Rectal smooth muscle tissue (tissue), 1 donor: ENCODE results near the gene SLC22A2.
"Not testable (repeated sequence)": the region's sequence is repeated elsewhere in the genome, so short reads cannot be mapped to it uniquely, and the experiment has no call there.

ENCODE experiments used
- H3K27ac ChIP-seq: one replicate; pipeline ENCODE4 v1.7.0; 2013; ENCODE audit warnings: low read depth, low read length, inconsistent platforms
- H3K27me3 ChIP-seq: one replicate; pipeline ENCODE4 v1.7.0; 2013; ENCODE audit warnings: low read length; ENCODE audit not compliant: control insufficient read depth, insufficient read depth
- H3K36me3 ChIP-seq: one replicate; pipeline ENCODE4 v1.7.0; 2013; ENCODE audit warnings: low read length; ENCODE audit not compliant: control insufficient read depth, insufficient read depth
- H3K4me1 ChIP-seq: one replicate; pipeline ENCODE4 v1.7.0; 2013; ENCODE audit warnings: low read length; ENCODE audit not compliant: control insufficient read depth, insufficient read depth
- H3K4me3 ChIP-seq: one replicate; pipeline ENCODE4 v1.7.0; 2013; ENCODE audit warnings: low read length
- H3K9ac ChIP-seq: one replicate; pipeline ENCODE4 v1.7.0; 2013; ENCODE audit warnings: low read length

Gene SLC22A2

DNA sequence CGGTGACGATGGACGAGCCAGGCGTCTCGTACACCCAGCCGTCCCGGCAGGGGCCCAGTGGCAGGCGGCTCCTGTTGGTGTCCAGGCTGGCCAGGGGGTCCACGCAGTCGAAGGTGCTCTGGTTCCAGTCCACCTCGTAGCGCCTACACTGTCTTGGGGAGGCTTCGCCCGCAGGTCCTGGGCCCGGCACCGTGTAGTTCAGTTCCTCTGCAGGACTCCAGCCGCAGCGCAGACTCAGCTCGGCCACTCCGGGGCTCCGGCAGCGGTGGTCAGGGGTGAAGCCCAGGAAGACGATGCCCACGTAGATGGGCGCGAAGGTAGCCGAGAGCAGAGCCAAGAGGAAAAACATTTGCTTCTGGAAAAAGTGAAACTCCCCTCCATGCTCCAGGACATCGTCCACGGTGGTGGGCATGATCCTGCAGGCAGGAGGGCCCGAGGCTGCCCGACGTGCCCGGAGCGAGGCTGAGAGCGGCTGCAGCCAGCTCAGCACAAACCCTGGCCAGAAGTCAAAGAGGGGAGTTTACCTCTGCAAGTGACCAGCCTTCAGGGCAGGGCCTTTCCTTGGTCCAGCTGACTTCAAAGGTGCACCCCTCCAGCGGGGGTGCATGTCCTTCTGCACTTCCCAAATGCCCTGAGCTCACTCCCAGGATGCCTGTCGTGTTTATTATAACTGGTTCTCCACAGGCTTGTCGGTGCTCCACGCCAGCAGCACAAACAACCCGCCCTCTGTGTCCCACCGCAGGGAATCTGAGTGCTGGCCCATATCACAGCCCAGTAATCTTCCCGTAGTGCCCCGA, at the start of gene SLC22A2:
SLC22A2 (minus strand) TSS at position 476 of the 797 bp plus-strand sequence; CDS start at position 412, 64 bp downstream.
- no peak within 1 kb of the TSS for H3K9ac ChIP-seq
- H3K27ac ChIP-seq = peak within 1 kb of the TSS; percentile 72
- H3K4me1 ChIP-seq = peaks cover 19% of the 10 kb centered on the region
- H3K4me3 ChIP-seq = no peak within 1 kb of the TSS
- no peaks in the 10 kb centered on the region for H3K27me3 ChIP-seq
- no peaks in the 10 kb centered on the region for H3K36me3 ChIP-seq

DNA sequence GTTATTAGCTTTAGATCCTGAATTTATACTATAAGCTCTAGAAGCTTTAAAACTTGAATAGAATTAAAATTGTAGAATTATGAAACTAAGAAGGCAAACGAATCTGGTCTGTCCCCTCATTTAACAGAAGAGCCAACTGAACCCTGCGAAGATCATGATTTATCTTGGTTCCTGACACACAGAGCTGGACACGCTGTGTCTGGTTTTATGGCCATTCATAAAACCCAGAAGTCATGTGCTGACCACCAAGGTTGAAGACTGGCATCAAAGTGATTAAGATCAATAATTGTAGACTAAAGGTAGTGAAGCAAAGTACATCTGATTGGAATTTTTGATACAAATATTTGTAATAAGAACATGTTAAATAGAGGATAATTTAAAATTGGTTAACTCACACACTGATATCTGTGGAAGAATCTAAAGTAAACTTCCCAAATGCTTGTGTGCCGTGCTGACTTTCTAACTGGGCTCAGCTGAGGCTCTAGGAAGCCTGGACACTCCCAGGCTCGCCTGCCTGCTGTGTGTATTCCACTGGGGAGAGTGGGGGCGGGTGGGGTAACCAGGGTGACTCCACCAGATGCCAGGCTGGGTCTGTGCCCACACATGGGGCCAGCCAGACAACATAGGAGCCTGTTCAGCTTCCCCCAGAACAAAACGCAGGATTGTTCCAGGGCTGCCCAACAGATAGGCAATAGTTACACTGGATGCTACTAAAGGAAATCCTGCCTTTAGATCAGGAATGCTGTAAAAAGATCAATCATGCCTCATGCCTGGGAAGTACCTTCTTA, 47.5 kb upstream of the SLC22A2 start:
- Histone ChIP-seq H3K27me3 (no peaks in the 10 kb centered on the region), H3K4me3 (no peak overlapping the region), H3K27ac (no peak overlapping the region), H3K36me3 (no peaks in the 10 kb centered on the region), H3K4me1 (no peaks in the 10 kb centered on the region), H3K9ac (no peak overlapping the region)

DNA sequence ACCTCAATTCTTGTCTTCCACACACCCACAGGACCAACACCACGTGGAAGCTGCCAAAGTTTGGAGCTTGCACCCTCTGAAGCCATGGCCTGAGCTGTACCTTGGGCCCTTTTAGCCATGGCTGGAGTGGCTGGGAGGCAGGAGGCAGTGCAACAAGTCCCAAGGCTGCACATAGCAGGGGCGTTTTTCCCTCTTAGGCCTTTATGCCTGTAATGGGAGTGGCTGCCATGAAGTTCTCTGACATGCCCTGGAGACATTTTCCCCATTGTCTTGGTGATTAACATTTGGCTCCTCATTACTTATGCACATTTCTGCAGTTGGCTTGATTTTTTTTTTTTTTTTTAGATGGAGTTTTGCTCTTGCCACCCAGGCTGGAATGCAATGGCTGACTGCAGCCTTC, 45.2 kb upstream of the SLC22A2 start:
- H3K9ac ChIP-seq = no peak overlapping the region
- H3K4me1 ChIP-seq = no peaks in the 10 kb centered on the region
- no peaks in the 10 kb centered on the region for H3K27me3 ChIP-seq
- no peak overlapping the region for H3K4me3 ChIP-seq
- no peaks in the 10 kb centered on the region for H3K36me3 ChIP-seq
- H3K27ac ChIP-seq = no peak overlapping the region

DNA sequence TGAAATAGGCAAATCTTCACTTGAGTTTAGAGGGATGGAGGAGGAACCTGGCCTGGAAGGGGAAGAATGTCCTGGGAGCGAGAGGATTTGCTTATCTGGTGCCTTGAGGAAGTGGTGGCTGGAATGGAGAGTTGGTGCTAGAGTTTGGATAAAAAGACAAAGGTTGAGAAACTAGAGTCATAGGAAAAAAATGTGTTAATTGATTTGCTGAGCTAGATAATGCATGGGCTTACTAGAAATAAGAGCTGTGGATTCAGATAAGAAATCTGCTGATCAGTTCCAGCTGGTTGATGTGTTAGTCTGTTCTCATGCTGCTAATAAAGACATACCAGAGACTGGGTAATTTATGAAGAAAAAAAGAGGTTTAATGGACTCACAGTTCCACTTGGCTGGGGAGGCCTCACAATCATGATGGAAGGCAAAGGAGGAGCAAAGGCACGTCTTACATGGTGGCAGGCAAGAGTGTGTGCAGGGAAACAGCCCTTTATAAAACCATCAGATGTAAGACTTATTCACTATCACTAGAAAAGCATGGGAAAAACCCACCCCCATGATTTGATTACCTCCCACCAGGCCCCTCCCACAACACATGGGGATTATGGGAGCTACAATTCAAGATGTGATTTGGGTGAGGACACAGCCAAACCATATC, 43.9 kb upstream of the SLC22A2 start:
- not testable (repeated sequence) for H3K27ac ChIP-seq, H3K4me3 ChIP-seq, H3K27me3 ChIP-seq, H3K36me3 ChIP-seq, H3K4me1 ChIP-seq, H3K9ac ChIP-seq

DNA sequence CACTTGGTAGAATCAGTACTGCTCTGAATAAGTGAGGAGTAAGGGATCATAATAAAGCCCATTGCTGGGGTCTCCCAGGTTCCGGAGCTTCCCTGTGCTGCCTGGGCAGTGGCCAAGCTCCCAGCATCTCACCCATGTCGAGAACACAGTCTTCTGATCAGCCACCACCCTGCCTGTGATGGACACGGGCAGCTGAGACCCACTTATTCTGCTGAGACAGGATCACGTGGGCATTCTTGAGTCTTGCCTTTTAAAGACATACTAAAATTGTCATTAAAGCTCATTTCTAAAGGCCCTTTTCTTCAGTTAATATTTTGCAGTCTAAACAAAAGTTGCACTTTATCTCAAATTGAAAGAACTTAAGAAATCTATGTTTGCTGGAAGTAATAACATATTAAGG, 42.7 kb upstream of the SLC22A2 start:
- no peaks in the 10 kb centered on the region for H3K27me3 ChIP-seq
- no peak overlapping the region for H3K9ac ChIP-seq
- no peaks in the 10 kb centered on the region for H3K36me3 ChIP-seq
- H3K4me1 ChIP-seq = no peaks in the 10 kb centered on the region
- no peak overlapping the region for H3K27ac ChIP-seq
- H3K4me3 ChIP-seq = no peak overlapping the region

DNA sequence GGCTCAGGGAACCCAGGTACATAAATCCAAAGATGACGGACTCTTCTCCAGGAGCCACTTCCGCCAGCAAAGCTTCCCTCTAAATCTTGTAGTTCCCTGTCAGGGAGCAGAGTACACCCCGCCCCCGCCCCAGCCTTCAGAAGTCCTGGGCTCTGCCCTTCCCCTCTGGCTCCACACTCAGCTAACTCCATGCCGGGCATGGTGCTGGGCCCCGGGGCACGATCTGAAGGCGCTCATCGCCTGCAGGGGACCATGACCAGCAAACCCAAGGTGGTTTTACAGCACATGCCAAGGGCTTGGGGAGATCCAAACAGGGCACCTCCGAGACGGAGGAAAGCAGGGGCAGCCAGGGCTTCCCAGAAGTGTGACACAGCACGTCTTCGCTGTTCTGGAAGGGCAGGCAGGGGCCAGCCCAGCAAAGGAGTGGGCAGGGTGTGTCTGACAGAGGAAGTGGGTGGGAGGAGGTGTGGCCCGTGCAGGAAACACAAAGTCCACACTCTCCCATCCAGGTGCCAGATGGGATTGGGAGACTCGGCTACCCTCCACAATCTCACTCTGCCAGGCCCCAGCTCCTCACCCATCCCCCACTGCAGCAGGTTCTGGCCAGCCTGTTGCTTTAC, 41.6 kb upstream of the SLC22A2 start:
- H3K36me3 ChIP-seq = no peaks in the 10 kb centered on the region
- no peak overlapping the region for H3K27ac ChIP-seq
- H3K9ac ChIP-seq = no peak overlapping the region
- no peak overlapping the region for H3K4me3 ChIP-seq
- no peaks in the 10 kb centered on the region for H3K27me3 ChIP-seq
- no peaks in the 10 kb centered on the region for H3K4me1 ChIP-seq

DNA sequence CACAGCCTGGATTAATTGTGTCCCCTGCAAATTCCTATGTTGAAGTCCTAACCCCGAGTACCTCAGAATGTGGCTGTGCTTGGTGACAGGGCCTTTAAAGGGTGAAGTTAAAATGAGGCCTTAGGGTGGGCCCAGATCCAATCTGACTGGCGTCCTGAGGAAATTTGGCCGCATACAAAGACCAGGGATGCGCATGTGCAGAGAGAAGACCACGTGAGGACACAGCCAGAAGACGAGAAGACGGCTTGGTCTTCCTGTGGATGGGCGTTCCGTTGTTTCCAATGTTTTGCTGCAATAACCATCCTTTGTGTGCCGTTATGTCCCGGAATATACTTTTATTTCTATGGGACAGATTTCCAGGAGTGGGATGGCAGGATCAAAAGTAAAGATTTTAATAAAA, 40.9 kb upstream of the SLC22A2 start:
- Histone ChIP-seq H3K27me3 (no peaks in the 10 kb centered on the region), H3K4me1 (no peaks in the 10 kb centered on the region), H3K36me3 (no peaks in the 10 kb centered on the region), H3K4me3 (no peak overlapping the region), H3K9ac (no peak overlapping the region), H3K27ac (no peak overlapping the region)

DNA sequence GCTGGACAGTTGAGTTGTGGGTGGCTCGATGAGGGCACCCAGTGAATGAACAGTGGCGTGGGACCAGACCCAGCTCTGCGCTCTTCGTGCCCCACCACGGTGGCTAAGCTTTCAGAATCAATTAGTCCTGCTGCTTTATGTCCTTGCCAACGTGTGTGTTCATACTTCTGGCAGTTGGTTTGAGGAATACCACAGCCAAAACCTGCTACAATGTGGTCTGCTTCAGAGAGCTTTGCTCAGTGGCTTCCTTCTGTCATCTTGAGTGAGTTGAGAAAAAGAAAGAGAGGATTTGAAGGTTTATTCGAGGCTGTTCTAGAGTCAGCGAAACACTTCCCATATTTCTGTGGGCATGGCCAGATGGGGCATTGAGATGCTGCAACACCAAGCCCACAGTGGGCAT, 39.5 kb upstream of the SLC22A2 start:
- Histone ChIP-seq H3K36me3 (no peaks in the 10 kb centered on the region), H3K4me1 (no peaks in the 10 kb centered on the region), H3K27me3 (no peaks in the 10 kb centered on the region), H3K4me3 (no peak overlapping the region), H3K27ac (no peak overlapping the region), H3K9ac (no peak overlapping the region)

DNA sequence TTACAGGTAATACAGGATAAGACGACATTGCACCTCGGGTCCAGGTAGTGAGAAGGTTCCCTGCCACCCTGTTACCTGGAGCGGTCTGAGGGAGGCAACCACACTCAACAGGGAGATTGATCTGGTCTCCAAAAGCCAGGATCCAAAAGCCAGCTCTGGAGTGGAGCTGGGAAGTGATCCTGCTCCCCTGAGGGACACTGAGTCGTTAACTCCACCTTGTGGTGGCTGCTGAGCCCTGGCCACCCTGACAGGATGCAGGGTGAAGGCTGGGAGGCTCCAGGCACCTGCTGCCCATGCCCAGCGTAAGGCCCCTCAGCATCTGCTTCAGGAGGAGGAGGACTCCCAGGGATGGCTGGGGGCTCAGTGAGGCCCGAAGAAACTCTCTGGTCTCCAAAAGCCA, 38.7 kb upstream of the SLC22A2 start:
- Histone ChIP-seq H3K36me3 (no peaks in the 10 kb centered on the region), H3K27me3 (no peaks in the 10 kb centered on the region), H3K9ac (no peak overlapping the region), H3K27ac (no peak overlapping the region), H3K4me1 (no peaks in the 10 kb centered on the region), H3K4me3 (no peak overlapping the region)

DNA sequence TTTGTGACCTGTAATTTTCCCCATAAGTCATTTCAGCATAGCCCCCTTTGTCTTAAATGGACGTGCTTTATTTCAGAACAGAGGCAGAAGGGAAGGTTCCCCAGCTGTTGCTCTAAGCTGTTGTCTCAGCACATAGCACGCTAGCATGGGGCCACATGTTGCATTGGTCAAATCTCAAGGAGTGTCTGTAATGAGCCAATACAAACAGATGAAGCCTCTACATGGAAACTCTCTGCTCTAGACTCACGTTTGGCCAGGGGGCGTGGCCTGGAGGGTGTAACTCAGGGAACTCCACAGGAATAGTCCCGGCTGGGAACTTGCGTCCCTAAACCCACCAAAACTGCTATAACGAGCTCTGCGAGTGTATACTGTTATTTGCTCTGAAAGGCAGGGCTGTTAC, 35.2 kb upstream of the SLC22A2 start:
- H3K36me3 ChIP-seq = no peaks in the 10 kb centered on the region
- no peak overlapping the region for H3K4me3 ChIP-seq
- H3K27ac ChIP-seq = no peak overlapping the region
- no peak overlapping the region for H3K9ac ChIP-seq
- H3K27me3 ChIP-seq = no peaks in the 10 kb centered on the region
- H3K4me1 ChIP-seq = no peaks in the 10 kb centered on the region

DNA sequence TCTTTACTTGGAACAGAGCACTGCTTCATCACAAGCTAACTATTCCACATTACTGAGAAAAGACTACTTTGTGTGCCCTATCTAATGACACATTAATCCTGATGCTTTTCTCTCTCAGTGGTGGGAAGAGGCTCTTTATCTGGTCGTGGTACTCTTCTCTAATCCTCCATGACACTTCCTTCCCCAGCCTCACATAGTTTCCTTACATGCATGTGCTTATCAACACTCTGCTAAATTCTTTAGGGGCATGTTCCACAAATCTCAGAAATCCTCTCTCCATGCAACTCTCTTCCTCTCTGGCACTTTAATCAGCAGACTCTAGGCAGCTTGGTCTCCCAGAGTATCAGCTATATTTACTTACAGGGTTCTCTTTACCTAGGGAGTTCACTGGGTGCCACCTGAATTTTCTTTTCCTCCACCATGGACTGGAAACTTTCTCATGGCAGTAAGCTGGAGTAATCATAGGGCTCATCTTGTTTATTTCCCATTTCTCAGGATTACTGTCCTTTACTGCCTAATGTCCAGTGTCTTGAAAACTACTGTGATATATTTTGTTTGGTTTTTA, 27.0 kb upstream of the SLC22A2 start:
- H3K27me3 ChIP-seq = no peaks in the 10 kb centered on the region
- no peaks in the 10 kb centered on the region for H3K36me3 ChIP-seq
- H3K9ac ChIP-seq = no peak overlapping the region
- H3K4me3 ChIP-seq = no peak overlapping the region
- H3K27ac ChIP-seq = no peak overlapping the region
- no peaks in the 10 kb centered on the region for H3K4me1 ChIP-seq

DNA sequence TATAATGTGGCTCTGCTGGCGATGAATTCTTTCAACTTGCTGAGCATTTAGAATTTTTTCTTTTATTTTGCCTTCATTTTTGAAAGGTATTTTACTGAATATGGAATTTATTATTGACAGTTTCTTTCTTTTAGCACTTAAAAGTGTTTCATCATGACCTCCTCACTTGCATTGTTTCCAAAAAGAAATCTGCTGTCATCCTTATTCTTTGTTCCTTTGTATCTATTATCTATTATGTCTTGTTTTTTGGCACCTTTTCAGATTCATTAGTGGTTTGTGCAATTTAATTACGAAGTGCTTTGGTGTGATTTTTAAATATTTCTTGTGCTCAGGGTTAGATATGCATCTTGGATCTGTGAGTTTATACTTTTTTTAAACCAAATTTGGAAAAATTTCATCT, 26.0 kb upstream of the SLC22A2 start:
- H3K36me3 ChIP-seq = no peaks in the 10 kb centered on the region
- no peaks in the 10 kb centered on the region for H3K4me1 ChIP-seq
- no peak overlapping the region for H3K27ac ChIP-seq
- no peaks in the 10 kb centered on the region for H3K27me3 ChIP-seq
- no peak overlapping the region for H3K9ac ChIP-seq
- no peak overlapping the region for H3K4me3 ChIP-seq
